Right lobe of liver (tissue), 6 donors: ENCODE data around the gene PHYH. TPM values are rescaled to one million over a fixed set of nuclear protein-coding genes. Genes with fewer than 3 reads are reported as not detected.

ENCODE experiments used
- ATAC-seq, 4 donors: fragments of 200-7000 bp; cut with Tn5 transposase; one replicate each; pipeline ENCODE4 v1.9.1; 2020; ENCODE audit warnings: mild to moderate bottlenecking in 4 of 4, moderate library complexity in 4 of 4
- DNase-seq, 3 donors: peaks; one replicate each; pipeline ENCODE4 v3.0.0-alpha.2; 2020
- H3K27ac ChIP-seq, 3 donors: fragments of 200-600 bp; one replicate each; pipeline ENCODE4 v1.8.0; 2022
- H3K27me3 ChIP-seq, 2 donors: fragments of 200-600 bp; one replicate each; pipeline ENCODE4 v1.8.0; 2022
- H3K36me3 ChIP-seq, 4 donors: fragments of 200-600 bp; sonication (generic) in 1 of 4; one replicate each; pipeline versions ENCODE4 v1.5.1 to v1.8.0; 2017 to 2022; ENCODE audit warnings: control low read depth in 1 of 4
- H3K4me1 ChIP-seq, 4 donors: fragments of 200-600 bp; sonication (generic) in 1 of 4; one replicate each; pipeline versions ENCODE4 v1.5.1 to v1.8.0; 2017 to 2022; ENCODE audit warnings: control low read depth in 1 of 4
- H3K4me3 ChIP-seq, 3 donors: fragments of 200-600 bp; one replicate each; pipeline ENCODE4 v1.8.0; 2022
- H3K9me3 ChIP-seq, 4 donors: fragments of 200-600 bp; sonication (generic) in 1 of 4; one replicate each; pipeline versions ENCODE4 v1.5.1 to v1.8.0; 2017 to 2022; ENCODE audit warnings: control low read depth in 1 of 4
- POLR2A ChIP-seq: fragments of 450-650 bp; IDR thresholded peaks from one replicate; pipeline ENCODE4 v1.6.1; 2017; ENCODE audit warnings: antibody characterized with exemption, mild to moderate bottlenecking
- WGBS: methylation state at CpG from one replicate; pipeline ENCODE4 v1.1.6; 2018; ENCODE audit warnings: low coverage, low lambda C conversion rate; ENCODE audit not compliant: insufficient coverage; ENCODE audit errors: missing lambda C conversion rate; 5-methylcytosine and 5-hydroxymethylcytosine counted together
- intact Hi-C, 2 donors: fragments of 100-400 bp; cut with DNase I; formaldehyde crosslinking; loops; one replicate each; pipeline versions ENCODE4 v1.11.2 to v1.14.1; 2022
- total RNA-seq, 6 experiments: library from RNA; depleted of rRNA in 2 of 6; stranded (reverse); fragments of >200 nt in 2 of 6; fragmentation: NEBNext Ultra II Directional in 3 of 6; extraction: Animal tissue kit (Norgen Biotek cat#: 25700) in 3 of 6; gene quantifications; one replicate each; pipeline versions ENCODE4 v1.1.0 to v1.2.4, GENCODE V29; 2016 to 2023
- TF ChIP-seq, protein P1 (sequence below), 4 donors: fragments of 200-600 bp in 3 of 4; fragments of 450-650 bp in 1 of 4; IDR thresholded peaks; one replicate each; pipeline versions ENCODE4 v1.5.1 to v1.8.0; 2016 to 2022; ENCODE audit warnings: antibody characterized with exemption in 4 of 4, mild to moderate bottlenecking in 2 of 4
- donor health status: DM: no; HTN: yes; CAD: no.
- donor health status: DM: no; HTN: no; CAD: no.
- donor health status: DM: no; HTN: no; CAD: no.
- donor health status: DM: no; HTN: yes; CAD: no.
- donor health status: DM: no; HTN: yes; CAD: no.

PHYH gene
- total RNA-seq, 6 experiments from 2014 or later, result 76.8 to 204 (median 141) TPM

DNA sequence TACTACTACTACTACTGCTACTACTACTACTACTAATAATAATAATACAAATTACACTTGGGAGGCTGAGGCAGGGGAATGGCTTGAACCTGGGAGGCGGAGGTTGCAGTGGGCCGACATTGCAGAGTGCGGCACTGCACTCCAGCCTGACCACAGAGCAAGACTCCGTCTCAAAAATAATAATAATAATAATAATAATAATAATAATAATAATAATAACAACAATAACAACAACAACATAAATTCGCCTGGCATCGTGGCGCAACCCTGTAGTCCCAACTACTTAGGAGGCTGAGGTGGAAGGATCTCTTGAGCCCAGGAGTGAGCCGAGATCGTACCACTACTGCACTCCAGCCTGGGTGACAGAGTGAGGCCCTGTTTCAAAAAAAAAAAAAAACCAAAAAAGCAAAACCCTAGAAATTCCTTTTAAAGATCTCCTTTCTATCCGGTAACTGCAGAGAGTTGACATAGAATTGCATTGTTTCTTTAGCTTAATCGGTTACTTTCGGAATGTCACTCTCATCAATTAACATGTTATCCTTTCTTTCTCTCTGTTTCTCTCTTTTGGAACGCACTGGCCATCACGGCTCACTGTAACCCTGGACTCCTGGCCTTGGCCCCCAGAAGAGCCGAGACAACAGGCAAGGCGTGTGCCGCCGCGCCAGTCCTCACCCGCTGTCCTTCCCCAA, 972 bp downstream of the PHYH start:
- peaks cover 0 to 15% (median 6%) of the 10 kb centered on the region in 4 donors for H3K36me3 ChIP-seq
- no peak for TF ChIP-seq POLR2A
- TF ChIP-seq, protein P1, sequence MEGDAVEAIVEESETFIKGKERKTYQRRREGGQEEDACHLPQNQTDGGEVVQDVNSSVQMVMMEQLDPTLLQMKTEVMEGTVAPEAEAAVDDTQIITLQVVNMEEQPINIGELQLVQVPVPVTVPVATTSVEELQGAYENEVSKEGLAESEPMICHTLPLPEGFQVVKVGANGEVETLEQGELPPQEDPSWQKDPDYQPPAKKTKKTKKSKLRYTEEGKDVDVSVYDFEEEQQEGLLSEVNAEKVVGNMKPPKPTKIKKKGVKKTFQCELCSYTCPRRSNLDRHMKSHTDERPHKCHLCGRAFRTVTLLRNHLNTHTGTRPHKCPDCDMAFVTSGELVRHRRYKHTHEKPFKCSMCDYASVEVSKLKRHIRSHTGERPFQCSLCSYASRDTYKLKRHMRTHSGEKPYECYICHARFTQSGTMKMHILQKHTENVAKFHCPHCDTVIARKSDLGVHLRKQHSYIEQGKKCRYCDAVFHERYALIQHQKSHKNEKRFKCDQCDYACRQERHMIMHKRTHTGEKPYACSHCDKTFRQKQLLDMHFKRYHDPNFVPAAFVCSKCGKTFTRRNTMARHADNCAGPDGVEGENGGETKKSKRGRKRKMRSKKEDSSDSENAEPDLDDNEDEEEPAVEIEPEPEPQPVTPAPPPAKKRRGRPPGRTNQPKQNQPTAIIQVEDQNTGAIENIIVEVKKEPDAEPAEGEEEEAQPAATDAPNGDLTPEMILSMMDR (IDR thresholded peaks at IDR 0.05), result no peak
- H3K4me3 ChIP-seq, result peak overlapping the region; percentile 64 to 86 (median 75)
- intact Hi-C loops, result no loop called here
- H3K27ac ChIP-seq, result peak overlapping the region; percentile 99 to 100 (median 100)
- no peaks in the 10 kb centered on the region for H3K9me3 ChIP-seq
- peaks cover 0 to 9% (median 0%) of the 10 kb centered on the region in 4 donors for H3K4me1 ChIP-seq
- DNase-seq (no peak), ATAC-seq (no peak)
- H3K27me3 ChIP-seq, result no peaks in the 10 kb centered on the region
- WGBS, result 14% methylated on average over 20 of the region's 20 CpGs

DNA sequence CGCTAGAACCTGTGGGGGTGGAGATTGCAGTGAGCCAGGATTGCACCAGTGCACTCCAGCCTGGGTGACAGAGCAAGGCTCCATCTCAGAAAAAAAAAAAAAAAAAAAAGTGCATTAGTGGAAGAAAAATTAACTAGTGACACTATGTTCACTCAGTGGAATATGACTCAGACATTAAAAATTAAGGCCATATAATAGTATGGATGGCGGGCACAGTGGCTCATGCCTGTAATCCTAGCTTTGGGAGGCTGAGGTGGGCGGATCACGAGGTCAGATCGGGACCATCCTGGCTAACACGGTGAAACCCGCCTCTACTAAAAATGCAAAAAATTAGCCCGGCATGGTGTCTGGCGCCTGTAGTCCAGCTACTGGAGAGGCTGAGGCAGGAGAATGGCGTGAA, 3.4 kb downstream of the PHYH start:
- H3K27me3 ChIP-seq, result no peaks in the 10 kb centered on the region
- no peak overlapping the region for H3K27ac ChIP-seq
- no peaks in the 10 kb centered on the region for H3K9me3 ChIP-seq
- peaks cover 0 to 30% (median 0%) of the 10 kb centered on the region in 4 donors for H3K4me1 ChIP-seq
- TF ChIP-seq, protein P1 (IDR thresholded peaks at IDR 0.05), result no peak
- no peak for TF ChIP-seq POLR2A
- no peak for DNase-seq
- WGBS, result 79% methylated on average over 10 of the region's 10 CpGs
- H3K36me3 ChIP-seq, result peaks cover 0 to 24% (median 10%) of the 10 kb centered on the region in 4 donors
- ATAC-seq, result no peak
- intact Hi-C loops, result no loop called here
- no peak overlapping the region for H3K4me3 ChIP-seq

DNA sequence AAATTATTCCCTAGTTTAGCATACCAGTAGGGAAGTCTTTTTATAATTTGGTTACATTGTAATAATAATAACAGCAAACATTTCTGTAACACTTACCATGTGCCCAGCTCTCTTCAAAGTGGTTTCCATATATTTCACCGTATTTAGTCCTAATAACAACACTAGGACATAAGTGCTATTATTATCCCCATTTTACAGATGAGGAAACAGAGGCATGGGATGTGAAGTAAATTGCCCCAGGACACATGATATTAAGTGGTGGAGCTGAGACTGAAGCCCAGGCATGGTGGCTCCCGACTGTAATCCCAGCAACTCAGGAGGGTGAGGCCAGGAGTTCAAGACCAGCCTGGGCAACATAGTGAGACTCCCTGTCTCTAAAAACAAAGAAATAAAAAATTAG, 5.1 kb downstream of the PHYH start:
- intact Hi-C loops, result no loop called here
- no peak for ATAC-seq

DNA sequence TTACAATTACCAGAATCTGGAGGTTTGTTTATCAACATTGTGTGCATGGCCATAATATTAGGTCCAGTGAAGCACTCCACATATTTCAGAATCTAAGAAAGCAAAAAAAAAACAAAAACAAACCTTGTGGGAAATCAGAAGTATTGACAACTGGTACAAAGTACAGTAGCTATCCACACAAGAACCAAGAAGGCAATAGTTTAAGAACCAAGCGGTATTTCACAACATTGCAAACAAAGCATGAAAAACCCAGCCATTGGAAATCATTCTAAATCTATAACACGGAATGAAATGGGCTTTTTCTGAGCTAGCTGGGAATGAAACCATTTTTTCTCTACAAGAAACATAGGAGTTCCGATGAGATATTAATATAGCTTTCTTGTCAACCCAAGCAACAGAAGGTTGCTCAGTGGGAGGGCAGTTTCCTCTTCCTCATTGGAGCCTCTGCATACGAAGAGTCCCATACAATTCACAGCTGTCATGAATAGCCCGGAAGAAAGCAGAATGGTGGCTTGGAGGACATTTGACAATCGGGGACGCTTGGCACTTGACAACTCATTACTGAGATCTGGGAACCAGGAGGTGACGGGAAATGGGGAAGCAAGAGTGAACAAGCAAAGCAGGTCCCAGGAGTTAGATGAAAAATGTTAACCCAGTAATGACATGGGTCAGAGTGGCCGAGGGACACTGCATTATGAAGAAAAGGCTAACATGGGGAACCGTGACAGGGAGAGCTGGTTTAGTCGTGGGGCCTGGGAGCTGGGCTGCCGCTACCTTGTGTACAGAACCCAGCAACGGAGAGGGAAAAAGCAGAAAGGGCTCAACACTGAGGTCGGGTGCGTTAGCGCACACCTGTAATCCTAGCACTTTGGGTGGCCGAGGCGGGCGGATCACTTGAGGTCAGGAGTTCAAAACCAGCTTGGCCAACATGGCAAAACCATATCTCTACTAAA, 7.8 kb downstream of the PHYH start:
- peaks cover 0 to 37% (median 14%) of the 10 kb centered on the region in 4 donors for H3K36me3 ChIP-seq
- intact Hi-C loops, result no loop called here
- H3K9me3 ChIP-seq, result no peaks in the 10 kb centered on the region
- H3K27ac ChIP-seq, result peak overlapping the region in 2 of 3 donors; percentile 24 to 76
- no peak for TF ChIP-seq POLR2A
- TF ChIP-seq, protein P1 (IDR thresholded peaks at IDR 0.05), result no peak
- H3K4me1 ChIP-seq, result peaks cover 0 to 25% (median 0%) of the 10 kb centered on the region in 4 donors
- peak overlapping the region in 1 of 3 donors; percentile 30 for H3K4me3 ChIP-seq
- no peaks in the 10 kb centered on the region for H3K27me3 ChIP-seq
- 50% methylated on average over 15 of the region's 19 CpGs for WGBS
- ATAC-seq, result peak; percentile 65 to 86 (median 82)
- DNase-seq, result no peak

More for the DNA sequence above, 5.1 kb downstream of the PHYH start:
- H3K4me3 ChIP-seq, result no peak overlapping the region
- H3K27ac ChIP-seq, result no peak overlapping the region
- peaks cover 0 to 25% (median 0%) of the 10 kb centered on the region in 4 donors for H3K4me1 ChIP-seq
- no peak for TF ChIP-seq POLR2A
- TF ChIP-seq, protein P1 (IDR thresholded peaks at IDR 0.05), result no peak
- no peaks in the 10 kb centered on the region for H3K27me3 ChIP-seq
- DNase-seq, result no peak
- H3K36me3 ChIP-seq, result peaks cover 0 to 28% (median 12%) of the 10 kb centered on the region in 4 donors
- no peaks in the 10 kb centered on the region for H3K9me3 ChIP-seq
- 94% methylated on average over 2 of the region's 2 CpGs for WGBS
